Measurements from ENCODE around the gene TIMM10B. TPM values are rescaled to one million over a fixed set of nuclear protein-coding genes. Genes with fewer than 3 reads are reported as not detected.
A peak's percentile ranks its signal among the peaks of the same experiment; 100 is the strongest.

The TIMM10B gene
- total RNA-seq, 1 donor from 2014 or later = 51.5 TPM

GRCh38 chr11:6468712-6469495, 12.4 kb upstream of the TIMM10B start:
- peak; percentile 96 for ATAC-seq
- intact Hi-C loops (cut with DNase I) = no loop called here

GRCh38 chr11:6469599-6469998, 11.7 kb upstream of the TIMM10B start:
- DNase-seq (ENCODE audit: low spot score) (no peak), ATAC-seq (no peak)
- intact Hi-C loops (cut with DNase I) = no loop called here

More at GRCh38 chr11:6468712-6469495, 12.4 kb upstream of the TIMM10B start:
- DNase-seq (ENCODE audit: low spot score) = peak; percentile 94

- no peak for ATAC-seq
- intact Hi-C loops (cut with DNase I) = no loop called here
- no peak for DNase-seq (ENCODE audit: low spot score)
These were observed 8.4 kb upstream of the TIMM10B start for GRCh38 chr11:6472934-6473333.

- DNase-seq (ENCODE audit: low spot score) = peak; percentile 96
- ATAC-seq = peak; percentile 82
- intact Hi-C loops (cut with DNase I) = no loop called here
These were observed 7.6 kb upstream of the TIMM10B start, which contains the start of gene TRIM3 for GRCh38 chr11:6473451-6474412. TSS of gene TRIM3 (minus strand) at chr11:6473941. CDS start at chr11:6465695, 8,246 bp downstream.

GRCh38 chr11:6474413-6474792, 6.9 kb upstream of the TIMM10B start:
- intact Hi-C loops (cut with DNase I) = no loop called here
- no peak for DNase-seq (ENCODE audit: low spot score)
- no peak for ATAC-seq

GRCh38 chr11:6474806-6475500, 6.3 kb upstream of the TIMM10B start:
- ATAC-seq (no peak), DNase-seq (ENCODE audit: low spot score) (no peak)
- intact Hi-C loops (cut with DNase I) = no loop called here

GRCh38 chr11:6475936-6476335, 5.4 kb upstream of the TIMM10B start:
- ATAC-seq (no peak), DNase-seq (ENCODE audit: low spot score) (no peak)
- intact Hi-C loops (cut with DNase I) = no loop called here

GRCh38 chr11:6476571-6476970, 4.7 kb upstream of the TIMM10B start:
- no peak for ATAC-seq
- DNase-seq (ENCODE audit: low spot score) = no peak
- intact Hi-C loops (cut with DNase I) = no loop called here

GRCh38 chr11:6480299-6480914, 894 bp upstream of the TIMM10B start:
- no peak for ATAC-seq
- no peak for DNase-seq (ENCODE audit: low spot score)

GRCh38 chr11:6481924-6482275, 599 bp downstream of the TIMM10B start:
- DNase-seq (ENCODE audit: low spot score) = no peak
- intact Hi-C loops (cut with DNase I) = no loop called here

More at GRCh38 chr11:6480299-6480914, 894 bp upstream of the TIMM10B start:
- intact Hi-C loops (cut with DNase I) = no loop called here

GRCh38 chr11:6482441-6482840, 1.1 kb downstream of the TIMM10B start:
- intact Hi-C loops (cut with DNase I) = no loop called here
- no peak for ATAC-seq

More at GRCh38 chr11:6481924-6482275, 599 bp downstream of the TIMM10B start:
- ATAC-seq = no peak

GRCh38 chr11:6483015-6483414, 1.7 kb downstream of the TIMM10B start:
- ATAC-seq (no peak), DNase-seq (ENCODE audit: low spot score) (no peak)
- intact Hi-C loops (cut with DNase I) = no loop called here

More at GRCh38 chr11:6482441-6482840, 1.1 kb downstream of the TIMM10B start:
- DNase-seq (ENCODE audit: low spot score) = no peak

- intact Hi-C loops (cut with DNase I) = no loop called here
- no peak for ATAC-seq
- DNase-seq (ENCODE audit: low spot score) = no peak
These were observed 4.4 kb downstream of the TIMM10B start for GRCh38 chr11:6485661-6486060.

- no peak for ATAC-seq
These were observed 5.0 kb downstream of the TIMM10B start for GRCh38 chr11:6486256-6486655.

GRCh38 chr11:6486938-6487337, 5.6 kb downstream of the TIMM10B start:
- ATAC-seq (no peak), DNase-seq (ENCODE audit: low spot score) (no peak)
- intact Hi-C loops (cut with DNase I) = no loop called here

More at GRCh38 chr11:6486256-6486655, 5.0 kb downstream of the TIMM10B start:
- no peak for DNase-seq (ENCODE audit: low spot score)
- intact Hi-C loops (cut with DNase I) = no loop called here

GRCh38 chr11:6488342-6488741, 7.0 kb downstream of the TIMM10B start:
- intact Hi-C loops (cut with DNase I) = no loop called here
- ATAC-seq (no peak), DNase-seq (ENCODE audit: low spot score) (no peak)

- ATAC-seq = no peak
- intact Hi-C loops (cut with DNase I) = no loop called here
These were observed 7.5 kb downstream of the TIMM10B start for GRCh38 chr11:6488821-6489220.

GRCh38 chr11:6489306-6489705, 8.0 kb downstream of the TIMM10B start:
- DNase-seq (ENCODE audit: low spot score) (no peak), ATAC-seq (no peak)
- intact Hi-C loops (cut with DNase I) = no loop called here

More at GRCh38 chr11:6488821-6489220, 7.5 kb downstream of the TIMM10B start:
- DNase-seq (ENCODE audit: low spot score) = no peak
